ENCODE data around the gene MEX3C. TPM values are rescaled to one million over a fixed set of nuclear protein-coding genes. Genes with fewer than 3 reads are reported as not detected.

The MEX3C gene
- total RNA-seq, 1 donor from 2014 or later: 94.7 TPM

- Histone ChIP-seq H3K4me1 (peaks cover 6% of the 10 kb centered on the region), H3K27ac (no peak overlapping the region), H4K20me1 (ENCODE audit: low read depth) (peaks cover 33% of the 10 kb centered on the region), H3K9ac (no peak overlapping the region), H3F3A (ENCODE audit: low read depth) (peaks cover 39% of the 10 kb centered on the region), H3K4me2 (no peak overlapping the region), H3K79me2 (ENCODE audit: low read depth) (peaks cover 30% of the 10 kb centered on the region), H3K36me3 (peaks cover 10% of the 10 kb centered on the region), H3K27me3 (no peaks in the 10 kb centered on the region), H3K9me3 (ENCODE audit: low read depth) (no peaks in the 10 kb centered on the region), H2AFZ (replicated peaks) (no peak overlapping the region), H3K4me3 (no peak overlapping the region)
- Mint-ChIP-seq H3K27me3 (ENCODE audit: insufficient read depth, low read depth) (no peaks in the 10 kb centered on the region), H3K4me3 (no peak overlapping the region), H3K4me1 (peaks cover 21% of the 10 kb centered on the region), H3K27ac (no peak overlapping the region), H3K9me3 (peaks cover 10% of the 10 kb centered on the region), H3K36me3 (peaks cover 38% of the 10 kb centered on the region)
- no peak for DNase-seq (ENCODE audit: low spot score)
- TF ChIP-seq CTCF (IDR thresholded peaks at IDR 0.05): no peak
- no peak for TF ChIP-seq EZH2phosphoT487 (IDR thresholded peaks at IDR 0.05)
- no peak for TF ChIP-seq EZH2 (IDR thresholded peaks at IDR 0.05)
Measured at GRCh38 chr18:51170664-51171063, 26.8 kb downstream of the MEX3C start.

GRCh38 chr18:51169731-51170130, 27.8 kb downstream of the MEX3C start:
- DNase-seq (ENCODE audit: low spot score): no peak
- H3K9me3 Mint-ChIP-seq: peaks cover 6% of the 10 kb centered on the region
- no peak overlapping the region for H3K4me2 ChIP-seq
- no peak overlapping the region for H3K27ac ChIP-seq
- no peaks in the 10 kb centered on the region for H3K27me3 Mint-ChIP-seq (ENCODE audit: insufficient read depth, low read depth)
- H3K79me2 ChIP-seq (ENCODE audit: low read depth): peaks cover 20% of the 10 kb centered on the region
- no peaks in the 10 kb centered on the region for H3K27me3 ChIP-seq
- H3K36me3 ChIP-seq: peaks cover 7% of the 10 kb centered on the region
- H3K9ac ChIP-seq: no peak overlapping the region
- no peak overlapping the region for H2AFZ ChIP-seq (replicated peaks)
- H3K9me3 ChIP-seq (ENCODE audit: low read depth): no peaks in the 10 kb centered on the region
- H4K20me1 ChIP-seq (ENCODE audit: low read depth): peaks cover 28% of the 10 kb centered on the region
- H3K4me1 Mint-ChIP-seq: peaks cover 29% of the 10 kb centered on the region
- no peak overlapping the region for H3K4me3 Mint-ChIP-seq
- TF ChIP-seq EZH2phosphoT487 (IDR thresholded peaks at IDR 0.05) (no peak), CTCF (IDR thresholded peaks at IDR 0.05) (no peak), EZH2 (IDR thresholded peaks at IDR 0.05) (no peak)
- H3K4me3 ChIP-seq: no peak overlapping the region
- peaks cover 39% of the 10 kb centered on the region for H3F3A ChIP-seq (ENCODE audit: low read depth)
- H3K4me1 ChIP-seq: peaks cover 12% of the 10 kb centered on the region
- H3K27ac Mint-ChIP-seq: no peak overlapping the region
- H3K36me3 Mint-ChIP-seq: peaks cover 31% of the 10 kb centered on the region

- peaks cover 27% of the 10 kb centered on the region for H3K36me3 Mint-ChIP-seq
- H3K9me3 Mint-ChIP-seq: peaks cover 4% of the 10 kb centered on the region
- Histone ChIP-seq H3K27me3 (no peaks in the 10 kb centered on the region), H3K79me2 (ENCODE audit: low read depth) (peaks cover 14% of the 10 kb centered on the region), H3K4me3 (no peak overlapping the region), H3K4me2 (no peak overlapping the region), H3K9me3 (ENCODE audit: low read depth) (no peaks in the 10 kb centered on the region), H3K27ac (no peak overlapping the region), H2AFZ (replicated peaks) (no peak overlapping the region), H3K36me3 (peaks cover 4% of the 10 kb centered on the region), H4K20me1 (ENCODE audit: low read depth) (peaks cover 27% of the 10 kb centered on the region), H3K9ac (no peak overlapping the region), H3F3A (ENCODE audit: low read depth) (peaks cover 39% of the 10 kb centered on the region), H3K4me1 (peaks cover 17% of the 10 kb centered on the region)
- TF ChIP-seq CTCF (IDR thresholded peaks at IDR 0.05): no peak
- TF ChIP-seq EZH2 (IDR thresholded peaks at IDR 0.05): no peak
- no peak for TF ChIP-seq EZH2phosphoT487 (IDR thresholded peaks at IDR 0.05)
- no peak overlapping the region for H3K4me3 Mint-ChIP-seq
- H3K27me3 Mint-ChIP-seq (ENCODE audit: insufficient read depth, low read depth): no peaks in the 10 kb centered on the region
- peak overlapping the region; percentile 96 for H3K27ac Mint-ChIP-seq
- H3K4me1 Mint-ChIP-seq: peaks cover 33% of the 10 kb centered on the region
- DNase-seq (ENCODE audit: low spot score): no peak
Measured at GRCh38 chr18:51168960-51169662, 28.4 kb downstream of the MEX3C start.
